Right lobe of liver (tissue), 6 donors: Measurements from ENCODE around the gene FHIP1B. TPM values are rescaled to one million over a fixed set of nuclear protein-coding genes. Genes with fewer than 3 reads are reported as not detected.

Experiments used
- ATAC-seq, 4 donors: fragments of 200-7000 bp; cut with Tn5 transposase; one replicate each; pipeline ENCODE4 v1.9.1; 2020; ENCODE audit warnings: mild to moderate bottlenecking in 4 of 4, moderate library complexity in 4 of 4
- DNase-seq, 3 donors: peaks; one replicate each; pipeline ENCODE4 v3.0.0-alpha.2; 2020
- H3K27ac ChIP-seq, 3 donors: fragments of 200-600 bp; one replicate each; pipeline ENCODE4 v1.8.0; 2022
- H3K27me3 ChIP-seq, 2 donors: fragments of 200-600 bp; one replicate each; pipeline ENCODE4 v1.8.0; 2022
- H3K36me3 ChIP-seq, 4 donors: fragments of 200-600 bp; sonication (generic) in 1 of 4; one replicate each; pipeline versions ENCODE4 v1.5.1 to v1.8.0; 2017 to 2022; ENCODE audit warnings: control low read depth in 1 of 4
- H3K4me1 ChIP-seq, 4 donors: fragments of 200-600 bp; sonication (generic) in 1 of 4; one replicate each; pipeline versions ENCODE4 v1.5.1 to v1.8.0; 2017 to 2022; ENCODE audit warnings: control low read depth in 1 of 4
- H3K4me3 ChIP-seq, 3 donors: fragments of 200-600 bp; one replicate each; pipeline ENCODE4 v1.8.0; 2022
- H3K9me3 ChIP-seq, 4 donors: fragments of 200-600 bp; sonication (generic) in 1 of 4; one replicate each; pipeline versions ENCODE4 v1.5.1 to v1.8.0; 2017 to 2022; ENCODE audit warnings: control low read depth in 1 of 4
- CTCF ChIP-seq, 4 donors: fragments of 200-600 bp in 3 of 4; fragments of 450-650 bp in 1 of 4; IDR thresholded peaks; one replicate each; pipeline versions ENCODE4 v1.5.1 to v1.8.0; 2016 to 2022; ENCODE audit warnings: antibody characterized with exemption in 4 of 4, mild to moderate bottlenecking in 2 of 4
- POLR2A ChIP-seq: fragments of 450-650 bp; IDR thresholded peaks from one replicate; pipeline ENCODE4 v1.6.1; 2017; ENCODE audit warnings: antibody characterized with exemption, mild to moderate bottlenecking
- WGBS: methylation state at CpG from one replicate; pipeline ENCODE4 v1.1.6; 2018; ENCODE audit warnings: low coverage, low lambda C conversion rate; ENCODE audit not compliant: insufficient coverage; ENCODE audit errors: missing lambda C conversion rate; 5-methylcytosine and 5-hydroxymethylcytosine counted together
- intact Hi-C, 2 donors: fragments of 100-400 bp; cut with DNase I; formaldehyde crosslinking; loops; one replicate each; pipeline versions ENCODE4 v1.11.2 to v1.14.1; 2022
- total RNA-seq, 6 experiments: library from RNA; depleted of rRNA in 2 of 6; stranded (reverse); fragments of >200 nt in 2 of 6; fragmentation: NEBNext Ultra II Directional in 3 of 6; extraction: Animal tissue kit (Norgen Biotek cat#: 25700) in 3 of 6; gene quantifications; one replicate each; pipeline versions ENCODE4 v1.1.0 to v1.2.4, GENCODE V29; 2016 to 2023
- donor health status: DM: no; HTN: yes; CAD: no.
- donor health status: DM: no; HTN: no; CAD: no.
- donor health status: DM: no; HTN: no; CAD: no.
- donor health status: DM: no; HTN: yes; CAD: no.
- donor health status: DM: no; HTN: yes; CAD: no.

Gene FHIP1B
- total RNA-seq, 6 experiments from 2014 or later: 20.3 to 37.5 (median 27.8) TPM

- H3K27ac ChIP-seq: peak overlapping the region in 2 of 3 donors; percentile 8 to 43
- WGBS: 5% methylated on average over 2 of the region's 2 CpGs
- H3K4me3 ChIP-seq: peak overlapping the region in 2 of 3 donors; percentile 45 to 46
- no peaks in the 10 kb centered on the region for H3K36me3 ChIP-seq
- TF ChIP-seq POLR2A (peak; percentile 59), CTCF (IDR thresholded peaks at IDR 0.05) (no peak)
- no peaks in the 10 kb centered on the region for H3K9me3 ChIP-seq
- no peaks in the 10 kb centered on the region for H3K27me3 ChIP-seq
- ATAC-seq: peak; percentile 20 to 43 (median 31)
- H3K4me1 ChIP-seq: peaks cover 0 to 53% (median 20%) of the 10 kb centered on the region in 4 donors
- peak in 2 of 3 donors; percentile 33 to 67 for DNase-seq
- intact Hi-C loops: no loop called here
Measured at GRCh38 chr11:6229911-6230310, 4.5 kb downstream of the FHIP1B start.

- Histone ChIP-seq H3K36me3 (peaks cover 0 to 9% (median under 1%) of the 10 kb centered on the region in 4 donors), H3K9me3 (no peaks in the 10 kb centered on the region), H3K27me3 (no peaks in the 10 kb centered on the region), H3K4me1 (peaks cover 0 to 48% (median 18%) of the 10 kb centered on the region in 4 donors), H3K4me3 (no peak overlapping the region), H3K27ac (no peak overlapping the region)
- no peak for TF ChIP-seq POLR2A
- no peak for TF ChIP-seq CTCF (IDR thresholded peaks at IDR 0.05)
- intact Hi-C loops: no loop called here
- 70% methylated on average over 2 of the region's 3 CpGs for WGBS
- no peak for ATAC-seq
- no peak for DNase-seq
Measured at GRCh38 chr11:6228520-6228919, 5.9 kb downstream of the FHIP1B start.

GRCh38 chr11:6225896-6226295, 8.5 kb downstream of the FHIP1B start:
- DNase-seq (no peak), ATAC-seq (peak in 2 of 4 donors; percentile 30 to 33)
- TF ChIP-seq POLR2A: no peak
- no peak for TF ChIP-seq CTCF (IDR thresholded peaks at IDR 0.05)
- no peaks in the 10 kb centered on the region for H3K27me3 ChIP-seq
- no peak overlapping the region for H3K27ac ChIP-seq
- WGBS: 57% methylated on average over 2 of the region's 2 CpGs
- peaks cover 0 to 34% (median 13%) of the 10 kb centered on the region in 4 donors for H3K36me3 ChIP-seq
- intact Hi-C loops: no loop called here
- peaks cover 0 to 41% (median 16%) of the 10 kb centered on the region in 4 donors for H3K4me1 ChIP-seq
- no peak overlapping the region for H3K4me3 ChIP-seq
- H3K9me3 ChIP-seq: no peaks in the 10 kb centered on the region

- DNase-seq: no peak
- WGBS: 69% methylated on average over 1 of the region's 1 CpG
- peaks cover 0 to 33% (median 13%) of the 10 kb centered on the region in 4 donors for H3K4me1 ChIP-seq
- TF ChIP-seq POLR2A: no peak
- no peak for TF ChIP-seq CTCF (IDR thresholded peaks at IDR 0.05)
- H3K36me3 ChIP-seq: peaks cover 0 to 42% (median 19%) of the 10 kb centered on the region in 4 donors
- intact Hi-C loops: no loop called here
- no peaks in the 10 kb centered on the region for H3K27me3 ChIP-seq
- ATAC-seq: peak in 1 of 4 donors; percentile 10
- H3K4me3 ChIP-seq: no peak overlapping the region
- no peak overlapping the region for H3K27ac ChIP-seq
- no peaks in the 10 kb centered on the region for H3K9me3 ChIP-seq
Measured at GRCh38 chr11:6225024-6225423, 9.4 kb downstream of the FHIP1B start.
